Activated T-cell treated with anti-CD3 and anti-CD28 coated beads, Interleukin-2, amount 50 U/mL, for 24 hours (primary cell): ENCODE results near the gene AGPAT3.

Experiments
- DNase-seq: peaks from one replicate; pipeline ENCODE4 v3.0.0-alpha.2; 2020
- H3K27ac Mint-ChIP-seq: 2 replicates; pipeline ENCODE4 v1.8.0; 2020; ENCODE audit warnings: mild to moderate bottlenecking, mixed read lengths
- H3K27me3 Mint-ChIP-seq: 2 replicates; pipeline ENCODE4 v1.8.0; 2020; ENCODE audit warnings: mixed read lengths
- H3K36me3 Mint-ChIP-seq: 2 replicates; pipeline ENCODE4 v1.8.0; 2020; ENCODE audit warnings: low read depth, mixed read lengths
- H3K4me1 Mint-ChIP-seq: 2 replicates; pipeline ENCODE4 v1.8.0; 2020; ENCODE audit warnings: low read depth, mixed read lengths
- H3K4me3 Mint-ChIP-seq: 2 replicates; pipeline ENCODE4 v1.8.0; 2020; ENCODE audit warnings: mild to moderate bottlenecking, moderate library complexity, mixed read lengths
- H3K9me3 Mint-ChIP-seq: 2 replicates; pipeline ENCODE4 v1.8.0; 2020; ENCODE audit warnings: mixed read lengths

Gene AGPAT3

DNA sequence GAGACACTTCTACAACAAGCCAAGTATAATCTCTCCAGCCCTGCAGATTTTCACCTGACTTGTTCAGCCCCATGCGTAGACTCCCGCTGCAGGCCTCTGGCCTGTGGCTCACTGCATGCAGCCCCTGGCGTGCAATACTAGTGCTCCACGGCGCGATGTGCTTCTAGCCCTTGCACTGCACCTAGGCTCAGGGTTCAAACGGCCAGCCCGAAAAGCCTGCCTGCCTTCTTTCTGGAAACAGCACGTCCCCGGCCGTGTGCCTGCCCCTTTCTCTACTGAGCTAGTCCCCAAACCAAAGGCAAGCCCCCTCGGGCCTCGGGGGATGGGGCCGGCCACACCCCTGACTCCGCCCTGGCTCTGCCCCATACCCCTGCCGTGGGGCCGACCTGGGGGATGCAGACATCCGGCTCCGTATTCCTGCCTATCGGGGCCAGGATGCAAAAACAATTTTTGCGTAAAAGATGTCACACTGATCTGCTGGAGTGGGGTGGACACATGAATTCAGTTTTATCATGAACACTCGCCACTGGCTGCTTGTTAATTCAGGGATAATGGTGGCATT, 120.7 kb downstream of the AGPAT3 start:
- Mint-ChIP-seq H3K4me3 (no peak overlapping the region), H3K4me1 (peaks cover 19% of the 10 kb centered on the region), H3K27me3 (no peaks in the 10 kb centered on the region), H3K36me3 (peaks cover 25% of the 10 kb centered on the region), H3K27ac (no peak overlapping the region), H3K9me3 (no peaks in the 10 kb centered on the region)
- no peak for DNase-seq

DNA sequence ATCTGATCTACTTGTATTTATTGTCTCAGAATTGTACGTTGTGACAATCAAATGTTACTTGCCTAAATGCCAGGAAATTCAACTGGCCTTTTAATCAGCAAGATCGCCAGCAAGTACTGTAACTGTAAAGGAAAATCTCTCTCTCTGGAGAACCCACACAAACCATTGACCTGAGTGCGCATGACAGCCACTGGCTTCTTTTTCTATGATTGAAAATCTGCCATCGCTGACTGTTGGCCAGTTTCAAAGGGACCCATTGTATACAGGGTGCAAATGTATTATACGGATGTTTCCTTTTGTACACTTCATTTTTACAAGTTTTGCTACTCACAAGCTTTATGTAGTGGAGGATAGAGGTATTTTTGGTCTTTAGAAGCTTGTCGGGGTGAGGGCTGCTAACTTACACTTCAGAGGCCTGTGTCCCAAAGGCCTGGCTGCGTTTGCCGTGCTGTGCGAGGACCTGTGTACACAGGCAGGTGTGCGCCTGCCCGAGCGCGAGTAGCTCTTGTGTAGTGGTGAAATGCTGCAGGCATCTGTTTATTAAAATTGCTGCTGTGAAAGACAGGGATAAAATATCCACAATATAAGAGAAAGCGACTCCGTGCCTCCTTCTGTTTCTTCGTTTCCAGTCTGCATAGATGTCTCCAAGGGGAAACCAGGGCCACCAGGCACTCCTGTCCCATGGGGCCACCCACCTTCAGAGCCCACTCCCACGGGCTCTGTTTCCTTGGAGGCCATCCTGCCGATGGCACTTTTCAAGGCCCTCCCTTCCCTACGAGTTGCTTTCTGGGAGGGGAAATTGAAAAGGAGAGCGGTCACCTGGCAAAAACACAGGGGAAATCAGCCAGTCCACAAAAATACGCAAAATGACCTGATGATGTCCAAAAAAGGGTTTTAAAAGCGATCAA, 121.8 kb downstream of the AGPAT3 start:
- Mint-ChIP-seq H3K27me3 (no peaks in the 10 kb centered on the region), H3K4me1 (peaks cover 19% of the 10 kb centered on the region), H3K36me3 (peaks cover 16% of the 10 kb centered on the region), H3K27ac (peak overlapping the region; percentile 29), H3K9me3 (no peaks in the 10 kb centered on the region), H3K4me3 (no peak overlapping the region)
- no peak for DNase-seq

DNA sequence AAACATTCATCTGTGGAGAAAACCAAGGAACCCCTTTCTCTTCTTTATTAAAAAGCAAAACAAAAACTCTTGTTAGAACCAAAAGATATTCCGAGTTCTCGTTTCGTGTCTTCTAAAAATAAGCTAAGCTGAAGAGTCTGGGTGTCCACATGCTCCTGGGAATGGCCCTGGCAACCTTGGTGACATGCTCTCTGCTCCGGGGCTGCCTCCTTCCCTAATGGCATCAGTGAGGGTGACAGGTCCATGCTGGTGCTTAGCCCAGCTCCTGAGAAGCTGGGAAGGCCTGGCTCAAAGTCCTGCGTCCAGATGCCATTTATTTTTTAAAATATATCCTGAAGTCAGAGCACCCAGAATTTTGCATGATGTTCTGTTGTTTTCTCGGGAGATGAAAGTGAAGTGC, 122.5 kb downstream of the AGPAT3 start:
- Mint-ChIP-seq H3K4me1 (peaks cover 19% of the 10 kb centered on the region), H3K4me3 (no peak overlapping the region), H3K27me3 (no peaks in the 10 kb centered on the region), H3K27ac (no peak overlapping the region), H3K9me3 (no peaks in the 10 kb centered on the region), H3K36me3 (peaks cover 9% of the 10 kb centered on the region)
- DNase-seq, result no peak

DNA sequence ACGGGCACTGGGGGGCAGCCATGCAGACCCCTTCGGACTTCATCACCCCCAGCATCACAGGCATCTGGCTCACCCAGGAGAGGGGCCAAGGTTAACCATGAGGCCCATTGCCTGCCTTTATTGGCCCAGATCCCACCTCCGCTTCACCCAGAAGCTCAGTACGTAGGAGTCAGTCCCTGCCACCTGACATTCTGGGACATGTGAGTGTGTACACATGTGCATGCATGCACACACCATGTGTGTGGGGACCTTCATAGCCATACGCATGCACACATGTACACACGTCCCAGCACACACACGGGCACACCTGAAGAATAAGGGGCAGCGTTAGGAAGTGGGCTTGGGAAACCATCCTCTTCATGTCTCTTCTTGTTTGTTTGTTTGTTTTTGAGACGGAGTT, 123.0 kb downstream of the AGPAT3 start:
- H3K27ac Mint-ChIP-seq, result no peak overlapping the region
- no peak overlapping the region for H3K4me3 Mint-ChIP-seq
- H3K27me3 Mint-ChIP-seq, result no peaks in the 10 kb centered on the region
- no peaks in the 10 kb centered on the region for H3K9me3 Mint-ChIP-seq
- H3K36me3 Mint-ChIP-seq, result peaks cover 4% of the 10 kb centered on the region
- no peak for DNase-seq
- H3K4me1 Mint-ChIP-seq, result peaks cover 17% of the 10 kb centered on the region

DNA sequence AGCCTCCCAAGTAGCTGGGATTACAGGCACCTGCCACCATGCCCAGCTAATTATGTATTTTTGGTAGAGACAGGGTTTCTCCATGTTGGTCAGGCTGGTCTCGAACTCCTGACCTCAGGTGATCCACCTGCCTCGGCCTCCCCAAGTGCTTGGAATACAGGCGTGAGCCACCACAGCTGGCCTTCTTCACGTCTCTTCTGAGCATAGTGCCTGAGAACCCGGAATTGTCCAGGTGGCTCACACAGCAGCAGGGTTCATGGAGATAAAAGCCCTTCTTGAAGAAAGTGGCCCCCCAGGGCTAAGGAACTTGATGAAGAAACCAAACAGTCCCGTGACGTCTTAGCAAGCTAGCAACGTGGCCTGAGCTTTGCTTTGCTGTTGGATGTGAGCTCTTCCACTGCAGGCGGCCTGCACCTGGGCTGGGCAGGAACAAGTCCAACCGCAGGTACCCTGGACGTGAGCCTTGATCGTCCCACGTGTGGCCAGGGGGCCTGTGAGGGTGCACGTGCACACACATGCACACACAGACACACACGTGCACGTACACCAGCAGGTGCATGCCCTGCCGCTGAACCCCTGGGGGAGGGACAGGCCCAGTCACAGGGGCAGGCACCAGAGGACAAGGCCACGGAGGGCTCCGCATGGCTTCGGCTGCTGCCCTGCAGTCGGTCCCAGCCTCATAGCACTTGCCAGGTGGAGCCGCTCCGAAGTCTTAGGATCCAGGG, 123.6 kb downstream of the AGPAT3 start:
- peaks cover 16% of the 10 kb centered on the region for H3K4me1 Mint-ChIP-seq
- DNase-seq, result no peak
- H3K4me3 Mint-ChIP-seq, result no peak overlapping the region
- H3K27ac Mint-ChIP-seq, result no peak overlapping the region
- H3K9me3 Mint-ChIP-seq, result no peaks in the 10 kb centered on the region
- H3K36me3 Mint-ChIP-seq, result peaks cover 1% of the 10 kb centered on the region
- H3K27me3 Mint-ChIP-seq, result no peaks in the 10 kb centered on the region

DNA sequence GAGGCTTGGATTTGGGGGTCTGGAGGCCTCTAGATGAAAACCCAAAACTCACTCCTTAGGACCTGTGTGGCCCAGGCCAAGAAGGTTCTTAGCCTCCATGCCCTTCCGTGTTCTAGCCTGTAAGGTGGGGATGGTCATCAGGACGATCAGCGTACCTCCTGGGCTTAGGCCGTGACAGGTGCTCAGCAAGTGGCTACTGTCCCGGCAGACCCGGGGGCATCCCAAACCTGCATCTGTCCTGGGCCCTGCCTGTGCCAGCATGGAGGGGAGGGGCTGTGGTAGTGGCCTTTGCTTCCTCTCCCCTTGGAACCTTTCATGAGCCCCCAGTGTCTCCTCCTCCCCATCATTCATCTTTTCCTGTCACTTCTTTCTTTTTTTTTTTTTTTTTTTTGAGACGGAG, 124.4 kb downstream of the AGPAT3 start:
- Mint-ChIP-seq H3K27ac (no peak overlapping the region), H3K27me3 (no peaks in the 10 kb centered on the region)

DNA sequence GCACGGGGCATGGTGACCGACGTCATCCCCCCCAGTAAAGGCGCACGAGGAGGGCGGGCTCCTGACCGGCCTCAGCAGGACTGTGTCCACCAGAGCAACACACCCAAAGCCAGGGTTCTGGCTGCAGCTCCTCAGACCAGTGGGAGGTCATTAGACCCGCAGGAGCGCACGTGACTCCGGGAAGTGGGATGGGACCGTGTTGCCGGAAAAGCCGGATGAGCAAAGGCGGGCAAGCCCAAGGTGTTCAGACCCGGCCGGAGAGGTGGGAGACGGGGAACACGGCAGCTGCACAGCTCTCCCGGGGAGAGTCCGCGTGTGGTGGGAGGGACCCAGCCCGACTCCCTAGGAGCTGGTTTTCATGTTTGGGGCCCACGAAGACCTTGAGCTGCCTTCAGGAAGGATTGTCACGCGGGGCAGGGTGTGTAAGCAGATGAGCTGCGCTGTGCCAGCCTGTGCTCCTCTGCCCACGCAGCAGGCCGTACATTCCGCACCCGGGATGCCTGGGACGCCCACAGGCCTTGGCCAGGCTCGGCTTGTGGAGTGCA, 126.5 kb downstream of the AGPAT3 start:
- H3K4me1 Mint-ChIP-seq, result peaks cover 2% of the 10 kb centered on the region
- no peak overlapping the region for H3K27ac Mint-ChIP-seq
- H3K36me3 Mint-ChIP-seq, result no peaks in the 10 kb centered on the region
- H3K9me3 Mint-ChIP-seq, result no peaks in the 10 kb centered on the region
- DNase-seq, result no peak
- H3K4me3 Mint-ChIP-seq, result no peak overlapping the region
- H3K27me3 Mint-ChIP-seq, result no peaks in the 10 kb centered on the region

More for the DNA sequence above, 124.4 kb downstream of the AGPAT3 start:
- no peak for DNase-seq
- H3K36me3 Mint-ChIP-seq, result no peaks in the 10 kb centered on the region
- no peaks in the 10 kb centered on the region for H3K9me3 Mint-ChIP-seq
- no peak overlapping the region for H3K4me3 Mint-ChIP-seq
- peaks cover 16% of the 10 kb centered on the region for H3K4me1 Mint-ChIP-seq

DNA sequence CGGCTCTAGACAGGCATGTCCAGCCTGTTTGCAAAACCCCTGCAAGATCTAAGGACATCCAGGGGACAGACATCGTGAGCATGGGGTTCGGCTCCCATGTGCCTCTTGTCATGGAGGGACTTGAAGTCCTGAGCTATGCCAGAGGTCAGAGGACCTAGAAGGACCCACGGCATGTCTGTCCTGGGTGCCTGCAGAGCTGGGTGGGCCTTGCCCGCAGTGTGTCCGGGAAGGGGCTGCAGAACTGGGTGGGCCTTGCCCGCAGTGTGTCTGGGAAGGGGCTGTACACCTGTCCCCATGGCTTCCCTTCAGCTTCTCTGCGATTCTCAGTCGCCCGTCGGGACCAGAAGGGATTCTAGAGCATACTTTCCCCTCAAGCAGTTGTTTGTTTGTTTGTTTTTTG, 127.1 kb downstream of the AGPAT3 start:
- H3K27me3 Mint-ChIP-seq, result no peaks in the 10 kb centered on the region
- H3K4me1 Mint-ChIP-seq, result no peaks in the 10 kb centered on the region
- DNase-seq, result no peak
- H3K9me3 Mint-ChIP-seq, result no peaks in the 10 kb centered on the region
- H3K36me3 Mint-ChIP-seq, result no peaks in the 10 kb centered on the region
- H3K4me3 Mint-ChIP-seq, result no peak overlapping the region
- no peak overlapping the region for H3K27ac Mint-ChIP-seq

DNA sequence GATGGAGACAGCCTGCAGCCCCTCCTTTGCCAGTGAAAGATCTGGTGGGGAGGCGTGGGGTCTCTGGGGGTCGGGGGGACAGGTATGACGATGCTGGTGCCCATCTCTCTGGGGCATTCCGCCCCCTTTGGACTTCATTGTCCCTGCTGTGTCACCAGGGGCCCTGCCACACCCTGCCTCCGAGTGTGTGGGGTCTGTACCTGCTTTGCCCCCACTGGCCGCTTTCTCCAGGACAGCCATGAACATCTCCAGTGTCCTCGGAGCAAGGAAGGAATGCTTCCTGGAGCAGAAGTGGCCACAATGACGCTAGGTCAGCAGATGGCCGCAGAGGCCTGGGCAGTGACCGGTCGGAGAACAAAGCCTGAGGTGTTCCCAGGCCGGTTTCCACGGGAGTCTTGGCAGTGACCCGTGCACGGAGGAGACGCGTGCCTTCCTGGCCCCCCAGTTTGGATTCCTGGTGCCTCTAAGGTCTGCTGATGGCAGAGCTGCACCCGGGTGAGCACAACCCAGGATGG, 128.5 kb downstream of the AGPAT3 start:
- Mint-ChIP-seq H3K4me3 (no peak overlapping the region), H3K36me3 (no peaks in the 10 kb centered on the region), H3K9me3 (no peaks in the 10 kb centered on the region), H3K27ac (no peak overlapping the region), H3K4me1 (no peaks in the 10 kb centered on the region), H3K27me3 (no peaks in the 10 kb centered on the region)
- no peak for DNase-seq

DNA sequence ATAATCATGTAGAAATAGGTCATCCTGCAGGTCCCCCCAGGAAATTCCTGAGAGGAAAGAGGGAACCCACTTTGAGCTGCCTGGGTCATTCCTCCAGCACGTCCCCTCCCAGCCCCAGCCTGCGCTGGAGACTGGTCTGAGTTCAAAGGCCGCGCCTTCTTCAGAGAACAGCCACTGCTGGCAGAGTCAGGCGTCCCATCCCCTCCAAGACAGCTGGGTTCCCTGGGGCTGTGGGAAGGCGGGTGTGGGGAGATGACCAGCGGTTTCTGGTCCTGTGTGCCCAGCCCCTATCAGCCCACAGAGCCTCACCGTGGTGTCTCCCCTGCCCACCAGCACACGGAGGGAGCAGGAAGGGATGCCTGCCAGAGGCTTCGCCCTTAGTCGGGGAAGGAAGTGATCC, 129.1 kb downstream of the AGPAT3 start:
- Mint-ChIP-seq H3K27ac (no peak overlapping the region), H3K4me3 (no peak overlapping the region), H3K9me3 (no peaks in the 10 kb centered on the region), H3K27me3 (no peaks in the 10 kb centered on the region), H3K4me1 (no peaks in the 10 kb centered on the region), H3K36me3 (no peaks in the 10 kb centered on the region)
- DNase-seq, result no peak

DNA sequence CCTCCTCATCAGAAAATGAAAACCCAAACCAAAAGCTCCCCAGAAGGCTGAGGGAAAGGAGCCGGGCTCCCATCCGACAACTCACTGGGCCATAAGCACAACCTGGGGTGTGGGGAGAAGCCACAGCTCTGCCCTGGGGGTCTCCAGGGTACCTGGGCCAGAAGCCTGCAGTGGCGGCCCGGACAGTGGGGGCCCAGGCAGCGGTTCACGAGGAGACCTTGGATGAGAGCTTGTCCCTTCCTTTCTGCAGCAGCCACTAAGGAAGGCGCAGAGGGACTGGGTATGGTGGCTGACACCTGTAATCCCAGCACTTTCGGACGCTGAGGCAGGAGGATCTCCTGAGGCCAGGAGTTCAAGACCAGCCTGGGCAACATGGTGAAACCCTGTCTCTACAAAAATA, 129.6 kb downstream of the AGPAT3 start:
- Mint-ChIP-seq H3K4me1 (no peaks in the 10 kb centered on the region), H3K4me3 (no peak overlapping the region), H3K27ac (no peak overlapping the region), H3K27me3 (no peaks in the 10 kb centered on the region), H3K9me3 (no peaks in the 10 kb centered on the region), H3K36me3 (no peaks in the 10 kb centered on the region)
- no peak for DNase-seq

DNA sequence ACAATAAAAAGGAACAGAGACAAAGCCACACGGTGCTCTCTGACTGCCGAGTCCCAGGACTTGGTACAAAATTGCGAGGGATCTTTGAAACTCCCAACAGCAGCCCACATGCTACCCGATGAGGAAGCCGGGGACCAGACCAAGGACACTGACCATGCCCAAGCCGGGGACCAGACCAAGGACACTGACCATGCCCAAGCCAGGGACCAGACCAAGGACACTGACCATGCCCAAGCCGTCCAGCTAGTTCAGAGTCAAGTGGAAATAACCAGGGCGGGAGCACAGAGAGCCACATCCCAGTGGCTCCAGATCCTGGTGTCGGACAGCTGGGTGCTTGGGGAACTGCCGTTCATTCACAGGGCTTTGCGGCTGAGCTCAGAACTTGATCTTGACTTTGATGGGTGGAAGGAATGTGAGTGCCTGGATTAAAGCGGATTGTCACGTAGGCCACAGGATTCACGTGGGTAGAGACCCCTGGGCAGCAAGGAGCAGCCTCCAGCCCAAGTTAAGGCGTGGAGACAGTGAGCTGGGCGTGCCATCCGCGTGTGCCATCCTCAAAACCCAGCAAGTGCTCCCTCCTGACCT, 130.6 kb downstream of the AGPAT3 start:
- no peaks in the 10 kb centered on the region for H3K36me3 Mint-ChIP-seq
- H3K27ac Mint-ChIP-seq, result no peak overlapping the region
- H3K4me1 Mint-ChIP-seq, result no peaks in the 10 kb centered on the region
- no peak overlapping the region for H3K4me3 Mint-ChIP-seq
- DNase-seq, result no peak
- H3K9me3 Mint-ChIP-seq, result no peaks in the 10 kb centered on the region
- no peaks in the 10 kb centered on the region for H3K27me3 Mint-ChIP-seq

DNA sequence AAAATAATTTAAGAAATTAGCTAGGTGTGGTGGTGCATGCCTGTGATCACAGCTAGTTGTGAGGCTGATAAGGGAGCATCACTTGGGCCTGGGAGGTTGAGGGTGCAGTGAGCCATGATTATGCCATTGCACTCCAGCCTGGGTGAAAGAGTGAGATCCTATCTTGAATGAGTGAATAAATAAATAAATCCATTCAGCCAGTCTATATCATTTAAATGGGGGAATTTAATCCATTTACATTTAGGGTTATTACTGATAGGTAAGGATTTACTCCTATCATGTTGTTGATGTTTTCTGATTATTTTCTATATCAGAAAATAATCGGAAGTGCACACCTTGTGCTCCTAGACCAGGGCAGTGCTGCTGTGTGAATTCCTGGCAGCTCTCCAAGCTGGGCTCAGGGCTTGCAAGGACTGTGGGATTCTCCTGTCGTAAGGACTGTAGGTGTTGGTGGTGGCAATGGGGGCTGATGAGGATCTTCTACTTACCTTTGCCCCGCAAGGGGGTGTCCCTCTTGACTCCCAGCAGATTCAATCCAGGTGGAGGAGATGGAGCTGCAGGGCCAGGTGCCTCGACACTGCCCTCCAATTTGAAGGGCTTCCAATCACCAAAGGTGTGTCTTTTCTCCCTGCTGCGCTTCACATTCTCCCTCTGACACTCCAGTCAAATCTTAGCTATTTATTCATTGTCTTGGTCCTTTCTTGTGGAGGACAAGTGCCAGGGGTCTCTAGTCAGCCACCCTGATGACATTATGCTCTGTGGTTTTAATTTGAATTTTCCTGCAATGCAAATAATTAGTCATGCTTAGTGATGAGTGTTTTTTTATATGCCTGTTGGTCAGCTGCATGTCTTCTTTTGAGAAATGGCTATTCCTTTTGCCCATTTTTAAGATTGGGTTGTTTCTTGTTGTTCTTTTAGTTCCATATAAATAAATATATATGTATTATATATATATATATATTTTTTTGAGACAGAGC, 133.0 kb downstream of the AGPAT3 start:
- Mint-ChIP-seq H3K36me3 (no peaks in the 10 kb centered on the region), H3K4me3 (no peak overlapping the region), H3K4me1 (no peaks in the 10 kb centered on the region), H3K9me3 (no peaks in the 10 kb centered on the region), H3K27ac (no peak overlapping the region), H3K27me3 (no peaks in the 10 kb centered on the region)
- no peak for DNase-seq
